ENCODE measurements around the gene TRMT61B. TPM values are rescaled to one million over a fixed set of nuclear protein-coding genes. Genes with fewer than 3 reads are reported as not detected.

Gene TRMT61B
- polyA plus RNA-seq, 3 donors = 6.7 to 10.2 (median 8.1) TPM

GRCh38 chr2:28824870-28825269 is 45.2 kb downstream of the TRMT61B start:
- H2AFZ ChIP-seq (ENCODE audit: insufficient read depth, low read depth, low read length, poor library complexity, severe bottlenecking) = no peak overlapping the region
- no peaks in the 10 kb centered on the region for H3K79me2 ChIP-seq (ENCODE audit: insufficient read depth, low read length)
- intact Hi-C loops (cut with micrococcal nuclease) = loop anchor here in 1 of 2 donors (5.0 to 10.0 kb wide), 2 partner anchors 70 to 372 kb away; partner anchors contain the start of gene WDR43
- H3K4me1 Mint-ChIP-seq = peaks cover 1% of the 10 kb centered on the region
- no peaks in the 10 kb centered on the region for H3K9me3 Mint-ChIP-seq
- no peaks in the 10 kb centered on the region for H3K4me1 ChIP-seq (ENCODE audit: control insufficient read depth in 1 of 2, insufficient read depth in 2 of 2, low read length in 2 of 2)
- no peak overlapping the region for H3K9ac ChIP-seq (ENCODE audit: insufficient read depth, low read length, poor library complexity, severe bottlenecking)
- H3K4me3 ChIP-seq (replicated peaks in 1 of 3; ENCODE audit: low read depth in 2 of 3, low read length in 3 of 3) = no peak overlapping the region
- no peak overlapping the region for H3K27ac Mint-ChIP-seq
- no peak overlapping the region for H3K4me3 Mint-ChIP-seq
- no peaks in the 10 kb centered on the region for H3K36me3 Mint-ChIP-seq
- peaks cover 0 to 6% (median 3%) of the 10 kb centered on the region in 3 donors for H3K27me3 Mint-ChIP-seq (ENCODE audit: low read depth in 3 of 3)
- H3K27me3 ChIP-seq (ENCODE audit: control insufficient read depth in 2 of 2, insufficient read depth in 2 of 2, low read length in 2 of 2) = no peaks in the 10 kb centered on the region
- H3K4me2 ChIP-seq (replicated peaks; ENCODE audit: extremely low read depth, low read length, poor library complexity, severe bottlenecking) = no peak overlapping the region
- no peaks in the 10 kb centered on the region for H4K20me1 ChIP-seq (ENCODE audit: insufficient read depth, low read length)
- no peaks in the 10 kb centered on the region for H3K9me3 ChIP-seq (replicated peaks in 1 of 2; ENCODE audit: control insufficient read depth in 1 of 2, insufficient read depth in 1 of 2, low read length in 2 of 2)
- H3K36me3 ChIP-seq (replicated peaks in 1 of 2; ENCODE audit: control insufficient read depth in 1 of 2, insufficient read depth in 2 of 2, low read length in 2 of 2) = no peaks in the 10 kb centered on the region
- TF ChIP-seq CTCF (IDR thresholded peaks at IDR 0.05) = no peak
- DNase-seq = no peak
- no peak overlapping the region for H3K27ac ChIP-seq (ENCODE audit: low read depth in 1 of 2, low read length in 2 of 2)

- H3K4me3 Mint-ChIP-seq = no peak overlapping the region
- Histone ChIP-seq H3K9me3 (replicated peaks in 1 of 2; ENCODE audit: control insufficient read depth in 1 of 2, insufficient read depth in 1 of 2, low read length in 2 of 2) (no peaks in the 10 kb centered on the region), H3K9ac (ENCODE audit: insufficient read depth, low read length, poor library complexity, severe bottlenecking) (no peak overlapping the region), H3K27ac (ENCODE audit: low read depth in 1 of 2, low read length in 2 of 2) (no peak overlapping the region), H3K4me2 (replicated peaks; ENCODE audit: extremely low read depth, low read length, poor library complexity, severe bottlenecking) (no peak overlapping the region), H4K20me1 (ENCODE audit: insufficient read depth, low read length) (no peaks in the 10 kb centered on the region), H3K36me3 (replicated peaks in 1 of 2; ENCODE audit: control insufficient read depth in 1 of 2, insufficient read depth in 2 of 2, low read length in 2 of 2) (no peaks in the 10 kb centered on the region), H3K4me1 (ENCODE audit: control insufficient read depth in 1 of 2, insufficient read depth in 2 of 2, low read length in 2 of 2) (no peaks in the 10 kb centered on the region), H3K79me2 (ENCODE audit: insufficient read depth, low read length) (no peaks in the 10 kb centered on the region), H3K27me3 (ENCODE audit: control insufficient read depth in 2 of 2, insufficient read depth in 2 of 2, low read length in 2 of 2) (no peaks in the 10 kb centered on the region), H2AFZ (ENCODE audit: insufficient read depth, low read depth, low read length, poor library complexity, severe bottlenecking) (no peak overlapping the region), H3K4me3 (replicated peaks in 1 of 3; ENCODE audit: low read depth in 2 of 3, low read length in 3 of 3) (no peak overlapping the region)
- H3K4me1 Mint-ChIP-seq = peaks cover 1% of the 10 kb centered on the region
- no peak for DNase-seq
- H3K27me3 Mint-ChIP-seq (ENCODE audit: low read depth in 3 of 3) = peaks cover 0 to 6% (median 3%) of the 10 kb centered on the region in 3 donors
- no peak for TF ChIP-seq CTCF (IDR thresholded peaks at IDR 0.05)
- WGBS (ENCODE audit: insufficient coverage) = no CpG with 5 or more reads among the region's 2 CpGs
- H3K27ac Mint-ChIP-seq = no peak overlapping the region
- H3K9me3 Mint-ChIP-seq = no peaks in the 10 kb centered on the region
- intact Hi-C loops (cut with micrococcal nuclease) = loop anchor here in 1 of 2 donors (5.0 to 10.0 kb wide), 2 partner anchors 71 to 373 kb away; partner anchors contain the start of gene WDR43
- no peaks in the 10 kb centered on the region for H3K36me3 Mint-ChIP-seq
Measured at GRCh38 chr2:28824207-28824606, 45.9 kb downstream of the TRMT61B start.
